Measurements from ENCODE around the gene EHD2. TPM values are rescaled to one million over a fixed set of nuclear protein-coding genes. Genes with fewer than 3 reads are reported as not detected.

EHD2 gene
- total RNA-seq, 1 donor from 2014 or later, result 148 TPM

GRCh38 chr19:47671499-47671898, 41.7 kb upstream of the EHD2 start:
- Histone ChIP-seq H3K27ac (no peak overlapping the region), H3K9me3 (no peaks in the 10 kb centered on the region), H3K36me3 (peaks cover 46% of the 10 kb centered on the region), H3K4me3 (no peak overlapping the region), H3K4me1 (peaks cover 16% of the 10 kb centered on the region), H3K27me3 (ENCODE audit: low read depth) (no peaks in the 10 kb centered on the region)
- no peak for ATAC-seq
- no peak for TF ChIP-seq CTCF (IDR thresholded peaks at IDR 0.05)
- intact Hi-C loops (cut with DNase I), result no loop called here
- DNase-seq, result no peak

DNA sequence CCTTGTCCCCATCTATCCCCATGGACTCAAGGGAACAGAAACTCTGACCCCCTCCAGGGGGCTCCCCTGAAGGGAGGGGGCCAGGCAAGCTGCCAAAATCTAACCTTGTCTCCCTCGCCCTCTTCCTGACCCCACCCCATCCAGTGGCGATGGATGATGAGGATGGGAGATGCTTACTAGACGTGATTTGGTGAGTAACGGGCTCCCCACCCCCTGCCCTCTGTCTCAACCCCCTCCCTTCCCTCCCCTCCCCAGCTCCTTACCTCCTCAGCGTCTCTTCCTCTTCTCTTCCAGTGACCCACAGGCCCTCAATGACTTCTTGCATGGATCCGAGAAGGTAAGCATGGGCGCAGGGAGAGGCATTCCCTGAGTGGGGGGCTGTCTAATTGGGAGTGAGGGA, 39.8 kb upstream of the EHD2 start:
- H3K36me3 ChIP-seq, result peaks cover 64% of the 10 kb centered on the region
- ATAC-seq, result no peak

DNA sequence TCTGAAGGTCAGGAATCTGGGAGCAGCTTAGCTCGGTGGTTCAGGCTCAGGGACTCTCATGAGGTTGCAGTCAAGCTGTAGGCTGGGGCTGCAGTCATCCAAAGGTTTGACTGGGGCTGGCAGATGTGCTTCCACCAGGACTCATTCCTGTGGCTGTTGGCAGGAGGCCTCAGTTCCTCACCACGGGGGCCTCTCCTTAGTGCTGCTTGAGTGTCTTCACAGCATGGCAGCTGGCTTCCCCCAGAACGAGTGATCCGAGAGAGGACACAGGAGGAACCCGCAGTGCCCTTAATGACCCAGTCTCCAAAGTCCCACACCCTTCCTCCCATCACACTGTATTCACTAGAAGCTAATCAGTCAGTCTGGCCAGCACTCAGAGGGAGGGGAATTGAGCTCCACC, 38.7 kb upstream of the EHD2 start:
- no peak for TF ChIP-seq CTCF (IDR thresholded peaks at IDR 0.05)
- ATAC-seq (no peak), DNase-seq (no peak)
- no peaks in the 10 kb centered on the region for H3K27me3 ChIP-seq (ENCODE audit: low read depth)
- H3K9me3 ChIP-seq, result no peaks in the 10 kb centered on the region
- H3K4me3 ChIP-seq, result no peak overlapping the region
- H3K36me3 ChIP-seq, result peaks cover 70% of the 10 kb centered on the region
- intact Hi-C loops (cut with DNase I), result no loop called here
- no peak overlapping the region for H3K27ac ChIP-seq
- no peaks in the 10 kb centered on the region for H3K4me1 ChIP-seq

More for the DNA sequence above, 39.8 kb upstream of the EHD2 start:
- Histone ChIP-seq H3K4me1 (no peaks in the 10 kb centered on the region), H3K27ac (no peak overlapping the region), H3K9me3 (no peaks in the 10 kb centered on the region), H3K27me3 (ENCODE audit: low read depth) (no peaks in the 10 kb centered on the region), H3K4me3 (no peak overlapping the region)
- no peak for DNase-seq
- intact Hi-C loops (cut with DNase I), result no loop called here
- TF ChIP-seq CTCF (IDR thresholded peaks at IDR 0.05), result no peak

DNA sequence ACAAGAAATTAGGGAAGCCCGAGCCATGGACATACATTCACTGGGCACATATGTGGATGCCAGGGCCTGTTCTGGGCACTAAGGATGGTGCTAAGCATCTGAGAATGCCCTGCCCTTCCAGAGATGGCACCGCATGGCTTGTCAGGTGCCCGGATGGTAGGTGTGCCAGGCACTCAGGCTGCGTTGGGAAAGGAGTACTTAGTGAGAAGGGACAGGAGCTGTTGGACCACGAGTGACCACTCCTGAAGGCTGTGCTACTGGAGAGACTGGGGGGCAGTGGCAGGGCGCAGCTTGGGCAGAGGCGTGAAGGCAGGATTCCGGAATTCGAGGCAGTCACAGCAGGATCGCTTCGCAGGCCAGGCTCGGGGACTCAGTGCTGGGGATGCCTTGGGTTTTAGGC, 38.0 kb upstream of the EHD2 start:
- Histone ChIP-seq H3K27me3 (ENCODE audit: low read depth) (no peaks in the 10 kb centered on the region), H3K36me3 (peaks cover 70% of the 10 kb centered on the region), H3K27ac (no peak overlapping the region), H3K4me1 (no peaks in the 10 kb centered on the region), H3K9me3 (no peaks in the 10 kb centered on the region), H3K4me3 (no peak overlapping the region)
- intact Hi-C loops (cut with DNase I), result no loop called here
- no peak for TF ChIP-seq CTCF (IDR thresholded peaks at IDR 0.05)
- ATAC-seq (no peak), DNase-seq (no peak)

GRCh38 chr19:47675859-47676258, 37.4 kb upstream of the EHD2 start:
- no peak overlapping the region for H3K4me3 ChIP-seq
- no peak for DNase-seq
- no peak overlapping the region for H3K27ac ChIP-seq
- H3K36me3 ChIP-seq, result peaks cover 74% of the 10 kb centered on the region
- intact Hi-C loops (cut with DNase I), result no loop called here
- no peak for ATAC-seq
- no peak for TF ChIP-seq CTCF (IDR thresholded peaks at IDR 0.05)
- no peaks in the 10 kb centered on the region for H3K4me1 ChIP-seq
- no peaks in the 10 kb centered on the region for H3K9me3 ChIP-seq
- H3K27me3 ChIP-seq (ENCODE audit: low read depth), result no peaks in the 10 kb centered on the region

GRCh38 chr19:47676811-47677210, 36.4 kb upstream of the EHD2 start:
- Histone ChIP-seq H3K4me1 (no peaks in the 10 kb centered on the region), H3K27ac (no peak overlapping the region), H3K36me3 (peaks cover 80% of the 10 kb centered on the region), H3K4me3 (no peak overlapping the region), H3K27me3 (ENCODE audit: low read depth) (no peaks in the 10 kb centered on the region), H3K9me3 (no peaks in the 10 kb centered on the region)
- TF ChIP-seq CTCF (IDR thresholded peaks at IDR 0.05), result no peak
- no peak for ATAC-seq
- intact Hi-C loops (cut with DNase I), result no loop called here
- no peak for DNase-seq

Measured in lower lobe of right lung (tissue), 2 donors.